H1 (cell line): ENCODE results near the gene GCH1. TPM values are rescaled to one million over a fixed set of nuclear protein-coding genes. Genes with fewer than 3 reads are reported as not detected.
"Not testable (repeated sequence)": the region's sequence is repeated elsewhere in the genome, so short reads cannot be mapped to it uniquely, and the experiment has no call there.

Experiments used
- CTCF ChIA-PET: fragments of 300-600 bp; sonication (Branson Sonifier 250); formaldehyde crosslinking; loops from one replicate; lab custom pipeline; 2021; ENCODE audit not compliant: partially characterized antibody; lab: Charles Lee
- POLR2A ChIA-PET: fragments of 300-600 bp; sonication (Branson Sonifier 250); formaldehyde crosslinking; loops from one replicate; lab custom pipeline; 2021; ENCODE audit warnings: inconsistent platforms; ENCODE audit not compliant: partially characterized antibody; lab: Charles Lee
- DNase-seq, 2 experiments: peaks; one replicate each; pipeline versions ENCODE4 v3.0.0 to v3.0.0-alpha.2; 2010 to 2022; ENCODE audit warnings: low spot score in 2 of 2, low read depth in 1 of 2, mixed read lengths in 1 of 2
- FAIRE-seq: peaks from 2 replicates; lab custom pipeline; 2011; peaks lifted over from hg19 to GRCh38; lab: Jason Lieb, UNC
- H2AFZ ChIP-seq: 2 replicates; pipeline ENCODE4 v1.8.1; 2012; ENCODE audit warnings: low read length, inconsistent platforms
- H2AK5ac ChIP-seq: 2 replicates; pipeline ENCODE4 v1.6.1; 2013; ENCODE audit warnings: low read depth, low read length
- H2BK120ac ChIP-seq: replicated peaks from 2 replicates; pipeline ENCODE3; 2013; ENCODE audit warnings: low read depth, low read length, inconsistent platforms
- H2BK12ac ChIP-seq: 2 replicates; pipeline ENCODE4 v1.6.1; 2013; ENCODE audit warnings: low read depth, low read length
- H2BK15ac ChIP-seq: 2 replicates; pipeline ENCODE4 v1.6.1; 2013; ENCODE audit warnings: low read length
- H2BK20ac ChIP-seq: 2 replicates; pipeline ENCODE4 v1.6.1; 2013; ENCODE audit warnings: low read length
- H2BK5ac ChIP-seq: 2 replicates; pipeline ENCODE4 v1.6.1; 2013; ENCODE audit warnings: low read depth, low read length
- H3K14ac ChIP-seq: 2 replicates; pipeline ENCODE4 v1.6.1; 2013; ENCODE audit warnings: inconsistent platforms; ENCODE audit not compliant: insufficient read length
- H3K18ac ChIP-seq: 2 replicates; pipeline ENCODE4 v1.6.1; 2013; ENCODE audit warnings: low read length; ENCODE audit errors: extremely low read depth
- H3K23ac ChIP-seq: 2 replicates; pipeline ENCODE4 v1.6.1; 2013; ENCODE audit warnings: inconsistent platforms; ENCODE audit not compliant: insufficient read length
- H3K23me2 ChIP-seq: 2 replicates; pipeline ENCODE4 v1.6.1; 2013; ENCODE audit warnings: low read depth, low read length
- H3K27ac ChIP-seq: 2 replicates; pipeline ENCODE4 v1.6.1; 2011; ENCODE audit warnings: low read depth, low read length, inconsistent platforms
- H3K27me3 ChIP-seq, 4 experiments: replicated peaks in 1 of 4; 1 replicate in 1 of 4; 2 replicates in 3 of 4; pipeline versions ENCODE4 v1.6.1 to v1.8.1; 2011 to 2013; ENCODE audit warnings: low read length in 3 of 4, mild to moderate bottlenecking in 3 of 4, inconsistent platforms in 2 of 4, mixed read lengths in 2 of 4, moderate library complexity in 1 of 4; ENCODE audit not compliant: control insufficient read depth in 3 of 4, insufficient read depth in 3 of 4; ENCODE audit errors: extremely low read depth in 1 of 4
- H3K36me3 ChIP-seq, 4 experiments: 2 replicates each; pipeline versions ENCODE4 v1.6.1 to v1.8.1; 2011 to 2013; ENCODE audit warnings: mild to moderate bottlenecking in 4 of 4, low read length in 3 of 4, moderate library complexity in 2 of 4, control low read depth in 1 of 4, inconsistent platforms in 1 of 4; ENCODE audit not compliant: insufficient read depth in 4 of 4, control insufficient read depth in 2 of 4
- H3K4ac ChIP-seq: replicated peaks from 2 replicates; pipeline ENCODE3; 2013; ENCODE audit warnings: low read length, low read depth, mixed read lengths, inconsistent platforms; ENCODE audit not compliant: insufficient read length
- H3K4me1 ChIP-seq, 4 experiments: replicated peaks in 1 of 4; 1 replicate in 1 of 4; 2 replicates in 3 of 4; pipeline versions ENCODE4 v1.6.1 to v1.8.1; 2011 to 2013; ENCODE audit warnings: low read length in 3 of 4, inconsistent platforms in 2 of 4, mixed read lengths in 1 of 4; ENCODE audit not compliant: insufficient read depth in 4 of 4, control insufficient read depth in 3 of 4
- H3K4me2 ChIP-seq, 2 experiments: 2 replicates each; pipeline versions ENCODE4 v1.6.1 to v1.8.1; 2011 to 2013; ENCODE audit warnings: low read depth in 2 of 2, low read length in 2 of 2, control low read depth in 1 of 2, inconsistent platforms in 1 of 2, mild to moderate bottlenecking in 1 of 2; ENCODE audit not compliant: insufficient read depth in 1 of 2
- H3K4me3 ChIP-seq, 4 experiments: fragments of 200-600, 300-600 bp in 1 of 4; sonication (generic), shearing (Covaris generic), sonication (Bioruptor Twin) in 1 of 4; 2 replicates each; pipeline versions ENCODE4 v1.5.1 to v1.8.1; 2011 to 2016; ENCODE audit warnings: low read length in 4 of 4, low read depth in 3 of 4, control low read depth in 2 of 4, inconsistent platforms in 2 of 4, mild to moderate bottlenecking in 2 of 4, mixed read lengths in 1 of 4, moderate library complexity in 1 of 4; ENCODE audit not compliant: insufficient read depth in 2 of 4; ENCODE audit errors: extremely low read depth in 1 of 4
- H3K56ac ChIP-seq: replicated peaks from 2 replicates; pipeline ENCODE3; 2013; ENCODE audit warnings: low read depth, mild to moderate bottlenecking, mixed read lengths, low read length, inconsistent platforms; ENCODE audit not compliant: insufficient read length
- H3K79me1 ChIP-seq: 2 replicates; pipeline ENCODE4 v1.6.1; 2013; ENCODE audit warnings: low read depth, low read length, control low read depth
- H3K79me2 ChIP-seq, 2 experiments: 2 replicates each; pipeline versions ENCODE4 v1.6.1 to v1.8.1; 2012 to 2013; ENCODE audit warnings: low read length in 2 of 2, mild to moderate bottlenecking in 2 of 2, inconsistent platforms in 1 of 2; ENCODE audit not compliant: insufficient read depth in 2 of 2, control insufficient read depth in 1 of 2
- H3K9ac ChIP-seq, 4 experiments: replicated peaks in 1 of 4; 1 replicate in 1 of 4; 2 replicates in 3 of 4; pipeline versions ENCODE4 v1.6.1 to v1.8.1; 2011 to 2013; ENCODE audit warnings: low read depth in 3 of 4, low read length in 3 of 4, control low read depth in 2 of 4, mild to moderate bottlenecking in 2 of 4, moderate library complexity in 2 of 4, inconsistent platforms in 1 of 4; ENCODE audit errors: extremely low read depth in 1 of 4
- H3K9me3 ChIP-seq, 2 experiments: 2 replicates each; pipeline versions ENCODE4 v1.6.1 to v1.8.1; 2012 to 2013; ENCODE audit warnings: mild to moderate bottlenecking in 2 of 2, moderate library complexity in 2 of 2, control low read depth in 1 of 2, inconsistent platforms in 1 of 2, low read depth in 1 of 2, low read length in 1 of 2, mixed read lengths in 1 of 2; ENCODE audit not compliant: insufficient read depth in 2 of 2
- H4K20me1 ChIP-seq, 2 experiments: replicated peaks in 1 of 2; 2 replicates each; pipeline versions ENCODE3 to v1.8.1; 2011 to 2013; ENCODE audit warnings: inconsistent platforms in 2 of 2, low read length in 2 of 2, mild to moderate bottlenecking in 1 of 2; ENCODE audit not compliant: insufficient read depth in 2 of 2, control insufficient read depth in 1 of 2
- H4K5ac ChIP-seq: 2 replicates; pipeline ENCODE4 v1.6.1; 2013; ENCODE audit warnings: low read length, low read depth, mixed read lengths, inconsistent platforms; ENCODE audit not compliant: insufficient read length
- H4K8ac ChIP-seq: 2 replicates; pipeline ENCODE4 v1.8.0; 2013; ENCODE audit warnings: mild to moderate bottlenecking, moderate library complexity, low read length, inconsistent platforms; ENCODE audit not compliant: insufficient read depth; ENCODE audit errors: extremely low read depth
- H4K91ac ChIP-seq: replicated peaks from 2 replicates; pipeline ENCODE3; 2013; ENCODE audit warnings: low read length, mixed read lengths, inconsistent platforms; ENCODE audit not compliant: insufficient read length
- WGBS, 2 experiments: shearing (Covaris generic) in 1 of 2; methylation state at CpG; one replicate each; pipeline versions ENCODE4 v1.1.6 to v1.1.7; 2013 to 2015; ENCODE audit warnings: low lambda C conversion rate in 2 of 2, mixed read lengths in 2 of 2, inconsistent platforms in 1 of 2, low coverage in 1 of 2, missing lambda C conversion rate in 1 of 2; ENCODE audit not compliant: insufficient replicate concordance in 2 of 2, insufficient coverage in 1 of 2, insufficient read length in 1 of 2; ENCODE audit errors: extremely low coverage in 1 of 2, missing lambda C conversion rate in 1 of 2; 5-methylcytosine and 5-hydroxymethylcytosine counted together
- polyA plus RNA-seq, 7 experiments: library from polyadenylated mRNA; depleted of rRNA in 3 of 7; stranded (reverse) in 5 of 7; unstranded in 2 of 7; fragments of >200 nt in 5 of 7; fragments of 200-250 nt in 2 of 7; gene quantifications; 1 replicate in 5 of 7; 2 replicates in 1 of 7; 4 replicates in 1 of 7; pipeline versions ENCODE4 v1.2.1 to v1.2.3, GENCODE V29; 2011 to 2013; ENCODE audit warnings: missing spikeins in 2 of 7, mixed read lengths in 2 of 7
- total RNA-seq: library from RNA; stranded (reverse); fragmentation: NEBNext Ultra II Directional; extraction: Animal tissue kit (Norgen Biotek cat#: 25700); gene quantifications from 2 replicates; pipeline ENCODE4 v1.2.1, GENCODE V29; 2021

GCH1 gene
- total and polyA plus RNA-seq, 2 of the 8 experiments (the other 6 are each of a cell fraction or from before 2014, with no cell fraction given) = 7.3 to 7.9 TPM

GRCh38 chr14:54908973-54909372 is 6.3 kb upstream of the GCH1 start:
- H2BK5ac ChIP-seq, H4K20me1 ChIP-seq, H4K8ac ChIP-seq, H2AFZ ChIP-seq, H3K4me1 ChIP-seq, H3K27ac ChIP-seq, DNase-seq, H3K4me3 ChIP-seq, H2BK15ac ChIP-seq, H3K4me2 ChIP-seq, H4K5ac ChIP-seq, H3K79me1 ChIP-seq, H3K9me3 ChIP-seq, H3K36me3 ChIP-seq, H3K23ac ChIP-seq, H4K91ac ChIP-seq, H2AK5ac ChIP-seq, H2BK12ac ChIP-seq, FAIRE-seq, POLR2A ChIA-PET, H3K9ac ChIP-seq, H2BK20ac ChIP-seq, H3K56ac ChIP-seq, H3K23me2 ChIP-seq, H3K14ac ChIP-seq, H3K79me2 ChIP-seq, H3K4ac ChIP-seq, H3K18ac ChIP-seq, H2BK120ac ChIP-seq, H3K27me3 ChIP-seq: not testable (repeated sequence)
- CTCF ChIA-PET = interaction anchor here (0.7 to 1.6 kb wide), 2 partner anchors 26 to 104 kb away, joined by 3 to 6 read pairs; no protein-coding TSS in a partner anchor
- WGBS, 2 experiments = 94% methylated on average over 4 of the region's 4 CpGs; no CpG with 5 or more reads in 1 of the 2 experiments
